ENCODE data around the gene TNFAIP3.

TNFAIP3 gene

GRCh38 chr6:137902699-137903098 lies 35.6 kb downstream of the TNFAIP3 start:
- DNase-seq (ENCODE audit: low read depth), result no peak
- H3K4me3 ChIP-seq (ENCODE audit: low read length), result no peak overlapping the region
- TF ChIP-seq CTCF (conservative IDR thresholded peaks at IDR 0.05; ENCODE audit: low read depth, low read length), result no peak

GRCh38 chr6:137903274-137903932 lies 36.3 kb downstream of the TNFAIP3 start:
- TF ChIP-seq CTCF (conservative IDR thresholded peaks at IDR 0.05; ENCODE audit: low read depth, low read length), result no peak
- H3K4me3 ChIP-seq (ENCODE audit: low read length), result no peak overlapping the region
- DNase-seq (ENCODE audit: low read depth), result no peak

GRCh38 chr6:137903933-137904821 lies 37.1 kb downstream of the TNFAIP3 start:
- no peak for DNase-seq (ENCODE audit: low read depth)
- TF ChIP-seq CTCF (conservative IDR thresholded peaks at IDR 0.05; ENCODE audit: low read depth, low read length), result no peak
- H3K4me3 ChIP-seq (ENCODE audit: low read length), result no peak overlapping the region

GRCh38 chr6:137904822-137905617 lies 38.0 kb downstream of the TNFAIP3 start:
- no peak for TF ChIP-seq CTCF (conservative IDR thresholded peaks at IDR 0.05; ENCODE audit: low read depth, low read length)
- H3K4me3 ChIP-seq (ENCODE audit: low read length), result no peak overlapping the region
- DNase-seq (ENCODE audit: low read depth), result no peak

GRCh38 chr6:137906020-137906472 lies 39.0 kb downstream of the TNFAIP3 start:
- no peak for TF ChIP-seq CTCF (conservative IDR thresholded peaks at IDR 0.05; ENCODE audit: low read depth, low read length)
- no peak for DNase-seq (ENCODE audit: low read depth)
- no peak overlapping the region for H3K4me3 ChIP-seq (ENCODE audit: low read length)

GRCh38 chr6:137907170-137907569 lies 40.1 kb downstream of the TNFAIP3 start:
- no peak for TF ChIP-seq CTCF (conservative IDR thresholded peaks at IDR 0.05; ENCODE audit: low read depth, low read length)
- no peak overlapping the region for H3K4me3 ChIP-seq (ENCODE audit: low read length)
- DNase-seq (ENCODE audit: low read depth), result no peak
